Uterus (tissue), 2 donors: ENCODE results near the gene CD99.

Experiments used
- POLR2A ChIP-seq, 2 donors: fragments of 450-650 bp; IDR thresholded peaks; one replicate each; pipeline ENCODE4 v1.6.1; 2016; ENCODE audit warnings: antibody characterized with exemption in 2 of 2, mild to moderate bottlenecking in 1 of 2, moderate library complexity in 1 of 2
- TF ChIP-seq, protein P1 (sequence below), 4 experiments: fragments of 200-600 bp in 2 of 4; fragments of 450-650 bp in 2 of 4; sonication (generic) in 2 of 4; IDR thresholded peaks; one replicate each; pipeline ENCODE4 v1.5.1; 2016 to 2019; ENCODE audit warnings: antibody characterized with exemption in 4 of 4, mild to moderate bottlenecking in 2 of 4, moderate library complexity in 1 of 4

DNA sequence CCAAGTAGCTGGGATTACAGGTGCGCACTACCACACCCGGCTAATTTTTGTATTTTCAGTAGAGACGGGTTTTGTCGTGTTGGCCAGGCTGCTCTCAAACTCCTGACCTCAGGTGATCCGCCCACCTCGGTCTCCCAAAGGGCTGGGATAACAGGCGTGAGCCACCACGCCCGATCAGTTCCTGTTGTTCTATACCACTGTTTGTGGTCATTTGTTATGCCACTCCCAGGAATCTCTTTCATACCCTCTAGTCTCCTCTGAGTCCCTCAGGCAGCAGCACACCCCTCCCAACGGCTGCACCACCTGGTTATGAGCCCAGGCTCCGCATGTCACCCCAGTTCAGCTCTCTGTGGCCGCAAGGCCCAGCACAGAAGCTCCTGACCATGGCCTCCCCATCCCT lies 17.5 kb upstream of the CD99 start:
- TF ChIP-seq, protein P1, sequence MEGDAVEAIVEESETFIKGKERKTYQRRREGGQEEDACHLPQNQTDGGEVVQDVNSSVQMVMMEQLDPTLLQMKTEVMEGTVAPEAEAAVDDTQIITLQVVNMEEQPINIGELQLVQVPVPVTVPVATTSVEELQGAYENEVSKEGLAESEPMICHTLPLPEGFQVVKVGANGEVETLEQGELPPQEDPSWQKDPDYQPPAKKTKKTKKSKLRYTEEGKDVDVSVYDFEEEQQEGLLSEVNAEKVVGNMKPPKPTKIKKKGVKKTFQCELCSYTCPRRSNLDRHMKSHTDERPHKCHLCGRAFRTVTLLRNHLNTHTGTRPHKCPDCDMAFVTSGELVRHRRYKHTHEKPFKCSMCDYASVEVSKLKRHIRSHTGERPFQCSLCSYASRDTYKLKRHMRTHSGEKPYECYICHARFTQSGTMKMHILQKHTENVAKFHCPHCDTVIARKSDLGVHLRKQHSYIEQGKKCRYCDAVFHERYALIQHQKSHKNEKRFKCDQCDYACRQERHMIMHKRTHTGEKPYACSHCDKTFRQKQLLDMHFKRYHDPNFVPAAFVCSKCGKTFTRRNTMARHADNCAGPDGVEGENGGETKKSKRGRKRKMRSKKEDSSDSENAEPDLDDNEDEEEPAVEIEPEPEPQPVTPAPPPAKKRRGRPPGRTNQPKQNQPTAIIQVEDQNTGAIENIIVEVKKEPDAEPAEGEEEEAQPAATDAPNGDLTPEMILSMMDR (IDR thresholded peaks at IDR 0.05) = no peak
- TF ChIP-seq POLR2A (IDR thresholded peaks at IDR 0.05) = no peak
